Stomach (tissue), 4 donors: Measurements from ENCODE around the gene DMXL2.

ENCODE experiments used
- CTCF ChIP-seq, 7 experiments: fragments of 450-650 bp in 4 of 7; fragments of 200-600 bp in 3 of 7; sonication (generic) in 3 of 7; IDR thresholded peaks; one replicate each; pipeline ENCODE4 v1.5.1; 2016 to 2019; ENCODE audit warnings: antibody characterized with exemption in 7 of 7, control low read depth in 2 of 7, mild to moderate bottlenecking in 1 of 7
- EP300 ChIP-seq: sonication (generic); formaldehyde crosslinking; IDR thresholded peaks from one replicate; pipeline ENCODE4 v1.6.1; 2017; ENCODE audit warnings: antibody characterized with exemption
- POLR2A ChIP-seq, 4 donors: fragments of 450-650 bp; IDR thresholded peaks; one replicate each; pipeline ENCODE4 v1.6.1; 2016; ENCODE audit warnings: antibody characterized with exemption in 4 of 4, control low read depth in 2 of 4, mild to moderate bottlenecking in 1 of 4, moderate library complexity in 1 of 4

GRCh38 chr15:51620641-51621040 lies 1.9 kb downstream of the DMXL2 start:
- TF ChIP-seq EP300 (no peak), CTCF (IDR thresholded peaks at IDR 0.05) (no peak), POLR2A (IDR thresholded peaks at IDR 0.05) (no peak)
